Kidney (tissue), 14 donors: ENCODE data around the gene KRT27. TPM values are rescaled to one million over a fixed set of nuclear protein-coding genes. Genes with fewer than 3 reads are reported as not detected.

ENCODE experiments used
- DNase-seq, 5 donors: peaks; one replicate each; pipeline ENCODE4 v3.0.0-alpha.2; 2013 to 2020
- FAIRE-seq: peaks from 2 replicates; lab custom pipeline; 2012; peaks lifted over from hg19 to GRCh38; lab: Jason Lieb, UNC
- H3K27ac ChIP-seq, 2 donors: one replicate each; pipeline ENCODE4 v1.7.0; 2013; ENCODE audit warnings: low read depth in 2 of 2, low read length in 2 of 2, inconsistent platforms in 1 of 2
- H3K27me3 ChIP-seq: one replicate; pipeline ENCODE4 v1.7.1; 2013; ENCODE audit warnings: low read length, inconsistent platforms; ENCODE audit not compliant: control insufficient read depth, insufficient read depth
- H3K36me3 ChIP-seq, 3 donors: one replicate each; pipeline versions ENCODE4 v1.7.0 to v1.7.1; 2013; ENCODE audit warnings: low read length in 3 of 3, control low read depth in 1 of 3, inconsistent platforms in 1 of 3; ENCODE audit not compliant: insufficient read depth in 3 of 3, control insufficient read depth in 2 of 3
- H3K4me1 ChIP-seq, 3 donors: one replicate each; pipeline versions ENCODE4 v1.7.0 to v1.7.1; 2013; ENCODE audit warnings: low read length in 3 of 3, inconsistent platforms in 1 of 3, low read depth in 1 of 3; ENCODE audit not compliant: control insufficient read depth in 2 of 3, insufficient read depth in 2 of 3
- H3K4me3 ChIP-seq, 3 donors: one replicate each; pipeline versions ENCODE4 v1.7.0 to v1.8.1; 2013; ENCODE audit warnings: low read length in 3 of 3, control low read depth in 1 of 3, inconsistent platforms in 1 of 3
- H3K9ac ChIP-seq, 3 donors: one replicate each; pipeline versions ENCODE4 v1.7.0 to v1.7.1; 2013; ENCODE audit warnings: low read length in 3 of 3, control low read depth in 1 of 3, inconsistent platforms in 1 of 3
- H3K9me3 ChIP-seq, 3 donors: one replicate each; pipeline versions ENCODE4 v1.7.0 to v1.7.1; 2013; ENCODE audit warnings: low read length in 3 of 3, control low read depth in 1 of 3, inconsistent platforms in 1 of 3; ENCODE audit not compliant: control insufficient read depth in 2 of 3, insufficient read depth in 1 of 3
- intact Hi-C: fragments of 100-400 bp; cut with DNase I; formaldehyde crosslinking; loops from one replicate; pipeline ENCODE4 v1.11.1; 2022
- polyA plus RNA-seq: library from polyadenylated mRNA; stranded (reverse); fragments of 350-450 nt; fragmentation: Illumina TruSeq; extraction: RNeasy Lipid Tissue Mini Kit (QIAGEN cat#74804); gene quantifications from one replicate; pipeline ENCODE4 v1.2.3, GENCODE V29; 2014; ENCODE audit warnings: low read depth, low replicate concordance; ENCODE audit not compliant: insufficient read depth
- total RNA-seq: library from RNA; stranded (reverse); fragmentation: NEBNext Ultra II Directional; extraction: Animal tissue kit (Norgen Biotek cat#: 25700); gene quantifications from one replicate; pipeline ENCODE4 v1.2.1, GENCODE V29; 2021
- TF ChIP-seq, protein P1 (sequence below): IDR thresholded peaks from 3 replicates; pipeline ENCODE4 v1.5.1; 2012; ENCODE audit warnings: mild to moderate bottlenecking, moderate library complexity, borderline replicate concordance; ENCODE audit not compliant: insufficient read depth; ENCODE audit errors: extremely low read depth
- donor health status: control.
- donor health status: control.
- donor health status: control.
- donor health status: control.
- donor health status: control.
- donor health status: DM: yes; HTN: yes; CAD: no.
- donor health status: Normal renal cell carcinoma (clear cell type).

Gene KRT27
- total and polyA plus RNA-seq, 2 donors from 2014 or later = not detected

DNA sequence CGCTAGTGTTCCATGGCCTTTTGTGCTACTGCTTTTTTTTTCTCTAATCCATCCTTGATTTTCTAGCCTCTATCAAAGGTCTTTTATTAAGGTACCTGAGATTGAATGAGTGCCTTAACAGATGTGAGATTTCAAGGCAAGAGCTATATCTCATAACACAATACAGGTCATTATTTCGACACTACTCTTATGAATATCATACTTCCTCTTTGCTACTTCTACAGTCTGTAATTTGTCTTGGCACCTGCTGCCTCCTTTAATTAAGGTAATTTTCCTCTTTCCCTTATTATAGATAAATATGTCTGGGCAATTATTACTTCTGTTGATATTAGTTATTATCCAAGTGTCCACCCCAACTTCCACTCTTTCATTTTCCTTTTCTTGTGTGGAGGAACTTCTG is 12.1 kb upstream of the KRT27 start:
- DNase-seq (no peak), FAIRE-seq (no peak)
- intact Hi-C loops = no loop called here
- TF ChIP-seq, protein P1, sequence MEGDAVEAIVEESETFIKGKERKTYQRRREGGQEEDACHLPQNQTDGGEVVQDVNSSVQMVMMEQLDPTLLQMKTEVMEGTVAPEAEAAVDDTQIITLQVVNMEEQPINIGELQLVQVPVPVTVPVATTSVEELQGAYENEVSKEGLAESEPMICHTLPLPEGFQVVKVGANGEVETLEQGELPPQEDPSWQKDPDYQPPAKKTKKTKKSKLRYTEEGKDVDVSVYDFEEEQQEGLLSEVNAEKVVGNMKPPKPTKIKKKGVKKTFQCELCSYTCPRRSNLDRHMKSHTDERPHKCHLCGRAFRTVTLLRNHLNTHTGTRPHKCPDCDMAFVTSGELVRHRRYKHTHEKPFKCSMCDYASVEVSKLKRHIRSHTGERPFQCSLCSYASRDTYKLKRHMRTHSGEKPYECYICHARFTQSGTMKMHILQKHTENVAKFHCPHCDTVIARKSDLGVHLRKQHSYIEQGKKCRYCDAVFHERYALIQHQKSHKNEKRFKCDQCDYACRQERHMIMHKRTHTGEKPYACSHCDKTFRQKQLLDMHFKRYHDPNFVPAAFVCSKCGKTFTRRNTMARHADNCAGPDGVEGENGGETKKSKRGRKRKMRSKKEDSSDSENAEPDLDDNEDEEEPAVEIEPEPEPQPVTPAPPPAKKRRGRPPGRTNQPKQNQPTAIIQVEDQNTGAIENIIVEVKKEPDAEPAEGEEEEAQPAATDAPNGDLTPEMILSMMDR = no peak
- Histone ChIP-seq H3K27me3 (no peaks in the 10 kb centered on the region), H3K9me3 (no peaks in the 10 kb centered on the region), H3K9ac (no peak overlapping the region), H3K27ac (no peak overlapping the region), H3K4me1 (no peaks in the 10 kb centered on the region), H3K36me3 (no peaks in the 10 kb centered on the region), H3K4me3 (no peak overlapping the region)

DNA sequence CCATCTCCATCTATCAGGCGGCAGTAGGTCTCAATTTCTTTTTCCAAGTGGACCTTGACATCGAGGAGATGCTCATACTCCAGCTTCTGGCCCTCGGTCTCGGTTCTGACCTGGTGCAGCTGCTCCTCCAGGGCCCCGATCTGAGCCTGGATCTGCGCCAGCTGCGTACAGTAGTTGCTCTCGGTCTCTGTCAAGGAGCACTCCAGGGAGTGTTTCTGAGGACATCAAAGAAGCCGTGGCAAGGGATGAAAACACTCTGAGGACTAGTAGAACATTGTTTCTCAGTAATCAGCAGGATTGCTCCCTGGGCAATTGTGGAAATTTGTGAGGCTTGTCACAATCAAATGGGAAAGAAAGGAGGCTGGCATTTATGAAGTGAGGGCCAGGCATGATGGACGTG is 11.5 kb upstream of the KRT27 start:
- FAIRE-seq (no peak), DNase-seq (no peak)
- no peaks in the 10 kb centered on the region for H3K9me3 ChIP-seq

DNA sequence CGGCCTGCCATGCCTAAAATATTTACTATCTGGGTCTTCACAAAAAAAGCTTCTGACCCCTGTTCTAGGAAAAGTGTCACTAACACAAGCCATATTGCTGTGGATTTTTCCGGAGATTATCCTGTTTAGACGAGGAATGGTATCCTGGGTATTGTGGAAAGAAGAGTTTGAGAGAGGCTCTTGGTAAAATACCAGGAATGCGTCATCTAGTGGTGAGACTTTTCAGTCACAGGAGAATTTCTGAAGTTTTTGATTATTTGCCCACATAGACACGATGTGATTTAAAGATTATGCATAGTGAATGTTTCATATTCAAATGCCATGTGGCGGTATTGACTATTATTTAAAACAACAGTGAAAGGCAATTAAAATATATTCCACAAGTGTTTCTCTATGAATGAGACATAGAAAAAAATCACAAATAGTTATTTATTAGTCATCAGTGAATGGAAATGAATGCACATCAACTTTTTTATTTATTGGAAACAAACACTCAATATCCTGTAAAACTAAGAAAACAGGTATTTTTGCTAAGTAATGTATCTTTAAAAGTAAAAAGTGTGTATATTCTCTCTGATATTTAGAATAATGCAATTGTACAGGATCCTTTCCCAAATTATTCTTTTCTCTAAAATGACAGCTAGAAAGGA is 9.6 kb upstream of the KRT27 start:
- H3K36me3 ChIP-seq = no peaks in the 10 kb centered on the region
- H3K27ac ChIP-seq = no peak overlapping the region
- H3K4me3 ChIP-seq = peak overlapping the region in 1 of 3 donors; percentile 4
- no peaks in the 10 kb centered on the region for H3K9me3 ChIP-seq
- FAIRE-seq (peak; percentile 29), DNase-seq (peak in 2 of 5 donors; percentile 57 to 70)
- TF ChIP-seq, protein P1 = peak; percentile 67
- intact Hi-C loops = no loop called here
- H3K27me3 ChIP-seq = no peaks in the 10 kb centered on the region
- H3K4me1 ChIP-seq = no peaks in the 10 kb centered on the region
- no peak overlapping the region for H3K9ac ChIP-seq

More for the DNA sequence above, 11.5 kb upstream of the KRT27 start:
- Histone ChIP-seq H3K36me3 (no peaks in the 10 kb centered on the region), H3K4me1 (no peaks in the 10 kb centered on the region), H3K27me3 (no peaks in the 10 kb centered on the region), H3K9ac (no peak overlapping the region), H3K27ac (no peak overlapping the region), H3K4me3 (no peak overlapping the region)
- intact Hi-C loops = no loop called here
- TF ChIP-seq, protein P1 = no peak

DNA sequence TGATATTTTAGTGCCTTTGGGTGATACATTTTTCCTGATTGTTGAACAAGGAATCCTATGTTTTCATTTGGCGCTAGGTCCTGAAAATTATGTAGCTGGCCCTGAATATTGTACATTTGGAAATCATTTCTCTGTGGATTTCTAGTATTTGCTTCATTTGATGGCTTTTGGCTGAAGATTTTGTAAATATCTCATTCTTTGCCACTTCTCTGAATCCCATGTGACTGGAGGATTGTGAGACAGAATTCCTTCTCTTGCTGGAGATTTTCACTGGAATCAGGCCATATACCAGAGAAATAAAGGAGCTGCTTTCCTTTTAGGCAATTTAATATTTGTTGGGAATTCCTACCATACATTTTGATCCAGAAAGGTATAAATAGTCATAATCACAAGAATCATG is 8.8 kb upstream of the KRT27 start:
- intact Hi-C loops = no loop called here

More for the DNA sequence above, 8.8 kb upstream of the KRT27 start:
- H3K27me3 ChIP-seq = no peaks in the 10 kb centered on the region
- no peak for FAIRE-seq
- H3K9ac ChIP-seq = no peak overlapping the region
- no peak for DNase-seq
- H3K27ac ChIP-seq = no peak overlapping the region
- H3K36me3 ChIP-seq = no peaks in the 10 kb centered on the region
- no peak overlapping the region for H3K4me3 ChIP-seq
- H3K9me3 ChIP-seq = no peaks in the 10 kb centered on the region
- H3K4me1 ChIP-seq = no peaks in the 10 kb centered on the region
- TF ChIP-seq, protein P1 = no peak
